KMS-11 (cell line): ENCODE measurements around the gene CCN2.

ENCODE experiments used
- H2AFZ ChIP-seq: fragments of 200-600 bp; sonication (generic); 2 replicates; pipeline ENCODE4 v1.6.1; 2016; ENCODE audit warnings: antibody characterized with exemption, mixed run types, low read depth
- H3K27ac ChIP-seq: fragments of 200-600 bp; sonication (generic); 2 replicates; pipeline ENCODE4 v1.6.1; 2016; ENCODE audit warnings: mild to moderate bottlenecking, mixed run types
- H3K27me3 ChIP-seq: fragments of 200-600 bp; sonication (generic); 2 replicates; pipeline ENCODE4 v1.6.1; 2017; ENCODE audit warnings: mild to moderate bottlenecking, low read depth, mixed run types, moderate library complexity; ENCODE audit not compliant: insufficient read depth
- H3K36me3 ChIP-seq: fragments of 200-600 bp; sonication (generic); 2 replicates; pipeline ENCODE4 v1.6.1; 2017; ENCODE audit warnings: mild to moderate bottlenecking, mixed run types; ENCODE audit not compliant: insufficient read depth
- H3K4me1 ChIP-seq: fragments of 200-600 bp; sonication (generic); 2 replicates; pipeline ENCODE4 v1.6.1; 2016; ENCODE audit warnings: mild to moderate bottlenecking, low read depth, mixed run types; ENCODE audit not compliant: poor library complexity, severe bottlenecking
- H3K4me2 ChIP-seq: fragments of 200-600 bp; sonication (generic); 2 replicates; pipeline ENCODE4 v1.7.0; 2016; ENCODE audit warnings: mild to moderate bottlenecking, mixed run types
- H3K4me3 ChIP-seq: fragments of 200-600 bp; sonication (generic); IDR thresholded peaks from 2 replicates; pipeline ENCODE4 v1.6.1; 2017; ENCODE audit warnings: low read depth, low read length, mixed read lengths; ENCODE audit not compliant: insufficient read depth
- H3K79me2 ChIP-seq: fragments of 200-600 bp; sonication (generic); 2 replicates; pipeline ENCODE4 v1.6.1; 2016; ENCODE audit warnings: low read depth, mixed run types; ENCODE audit not compliant: insufficient read depth
- H3K9ac ChIP-seq: fragments of 200-600 bp; sonication (generic); 2 replicates; pipeline ENCODE4 v1.6.1; 2016; ENCODE audit warnings: mild to moderate bottlenecking, mixed run types
- H4K20me1 ChIP-seq: fragments of 200-600 bp; sonication (generic); 2 replicates; pipeline ENCODE4 v1.6.1; 2016; ENCODE audit warnings: mild to moderate bottlenecking, mixed run types; ENCODE audit not compliant: insufficient read depth
- TF ChIP-seq, protein P1 (sequence below): fragments of 200-600 bp; sonication (generic); conservative IDR thresholded peaks from 2 replicates; pipeline ENCODE4 v1.6.1; 2017; ENCODE audit warnings: low read depth, mild to moderate bottlenecking, antibody characterized with exemption, low read length, moderate library complexity, mixed read lengths

The CCN2 gene

GRCh38 chr6:131963063-131963462, 11.9 kb upstream of the CCN2 start:
- Histone ChIP-seq H3K9ac (no peak overlapping the region), H4K20me1 (no peaks in the 10 kb centered on the region), H3K27ac (no peak overlapping the region), H3K4me2 (no peak overlapping the region), H3K4me1 (no peaks in the 10 kb centered on the region), H3K27me3 (no peaks in the 10 kb centered on the region), H3K4me3 (no peak overlapping the region), H3K36me3 (no peaks in the 10 kb centered on the region), H3K79me2 (no peaks in the 10 kb centered on the region), H2AFZ (no peak overlapping the region)
- TF ChIP-seq, protein P1, sequence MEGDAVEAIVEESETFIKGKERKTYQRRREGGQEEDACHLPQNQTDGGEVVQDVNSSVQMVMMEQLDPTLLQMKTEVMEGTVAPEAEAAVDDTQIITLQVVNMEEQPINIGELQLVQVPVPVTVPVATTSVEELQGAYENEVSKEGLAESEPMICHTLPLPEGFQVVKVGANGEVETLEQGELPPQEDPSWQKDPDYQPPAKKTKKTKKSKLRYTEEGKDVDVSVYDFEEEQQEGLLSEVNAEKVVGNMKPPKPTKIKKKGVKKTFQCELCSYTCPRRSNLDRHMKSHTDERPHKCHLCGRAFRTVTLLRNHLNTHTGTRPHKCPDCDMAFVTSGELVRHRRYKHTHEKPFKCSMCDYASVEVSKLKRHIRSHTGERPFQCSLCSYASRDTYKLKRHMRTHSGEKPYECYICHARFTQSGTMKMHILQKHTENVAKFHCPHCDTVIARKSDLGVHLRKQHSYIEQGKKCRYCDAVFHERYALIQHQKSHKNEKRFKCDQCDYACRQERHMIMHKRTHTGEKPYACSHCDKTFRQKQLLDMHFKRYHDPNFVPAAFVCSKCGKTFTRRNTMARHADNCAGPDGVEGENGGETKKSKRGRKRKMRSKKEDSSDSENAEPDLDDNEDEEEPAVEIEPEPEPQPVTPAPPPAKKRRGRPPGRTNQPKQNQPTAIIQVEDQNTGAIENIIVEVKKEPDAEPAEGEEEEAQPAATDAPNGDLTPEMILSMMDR = no peak

GRCh38 chr6:131960371-131961133, 9.4 kb upstream of the CCN2 start:
- Histone ChIP-seq H4K20me1 (no peaks in the 10 kb centered on the region), H3K36me3 (no peaks in the 10 kb centered on the region), H3K4me2 (no peak overlapping the region), H3K9ac (no peak overlapping the region), H3K4me3 (no peak overlapping the region), H3K27ac (no peak overlapping the region), H3K79me2 (no peaks in the 10 kb centered on the region), H3K4me1 (no peaks in the 10 kb centered on the region), H3K27me3 (no peaks in the 10 kb centered on the region), H2AFZ (no peak overlapping the region)
- TF ChIP-seq, protein P1 = no peak

DNA sequence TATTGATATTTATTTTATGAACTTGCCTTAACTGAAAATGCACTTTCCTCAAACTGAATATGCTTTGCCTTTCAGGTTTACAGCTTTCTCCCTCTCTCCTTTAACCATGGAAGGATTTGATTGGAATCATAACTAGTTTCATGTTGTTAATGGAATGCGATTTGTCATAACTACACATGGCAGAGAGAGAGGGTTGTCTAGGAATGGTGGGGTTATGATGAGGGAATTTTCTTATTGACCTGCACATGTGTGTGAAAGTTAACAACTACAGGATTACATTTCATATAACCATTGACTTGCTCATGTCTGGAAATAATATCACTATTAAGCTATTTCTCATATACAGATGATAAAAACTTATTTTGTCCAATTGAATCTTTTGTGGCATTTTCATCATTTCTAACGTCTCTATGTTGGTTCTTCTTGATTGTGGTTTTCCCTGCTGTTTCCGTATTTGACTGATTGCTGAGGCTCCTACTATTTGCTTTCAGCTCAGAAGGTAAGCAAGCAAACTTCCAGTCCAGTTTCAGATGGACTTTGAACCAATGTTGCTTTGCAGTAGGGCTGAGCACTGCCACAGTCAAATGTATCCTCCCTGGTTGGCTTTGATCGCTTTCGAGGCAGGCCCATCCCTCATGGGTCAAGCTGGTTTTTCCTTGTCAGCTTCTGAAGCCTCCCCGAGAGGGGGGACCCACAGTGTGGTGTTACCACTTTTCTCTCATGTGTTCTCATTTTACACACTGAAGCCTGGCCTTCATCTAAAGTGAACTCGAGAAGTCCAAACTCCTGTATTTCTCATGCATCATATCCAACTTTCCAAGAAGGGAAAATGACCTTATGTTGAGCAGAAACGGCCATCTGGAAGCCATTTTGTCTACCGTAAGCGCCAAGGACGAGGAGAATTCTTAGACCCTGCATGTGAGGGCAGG, 7.6 kb upstream of the CCN2 start:
- H3K9ac ChIP-seq = no peak overlapping the region
- no peak overlapping the region for H2AFZ ChIP-seq
- no peaks in the 10 kb centered on the region for H3K4me1 ChIP-seq
- no peaks in the 10 kb centered on the region for H3K27me3 ChIP-seq
- H3K27ac ChIP-seq = no peak overlapping the region
- H3K79me2 ChIP-seq = no peaks in the 10 kb centered on the region
- TF ChIP-seq, protein P1 = no peak
- no peak overlapping the region for H3K4me2 ChIP-seq
- H3K36me3 ChIP-seq = no peaks in the 10 kb centered on the region
- no peaks in the 10 kb centered on the region for H4K20me1 ChIP-seq
- no peak overlapping the region for H3K4me3 ChIP-seq

GRCh38 chr6:131958095-131958494, 6.9 kb upstream of the CCN2 start:
- H2AFZ ChIP-seq = no peak overlapping the region
- H3K4me3 ChIP-seq = no peak overlapping the region
- no peaks in the 10 kb centered on the region for H3K27me3 ChIP-seq
- TF ChIP-seq, protein P1 = no peak
- H3K4me1 ChIP-seq = no peaks in the 10 kb centered on the region
- H3K9ac ChIP-seq = no peak overlapping the region
- H3K79me2 ChIP-seq = no peaks in the 10 kb centered on the region
- no peak overlapping the region for H3K27ac ChIP-seq
- no peaks in the 10 kb centered on the region for H3K36me3 ChIP-seq
- no peak overlapping the region for H3K4me2 ChIP-seq
- no peaks in the 10 kb centered on the region for H4K20me1 ChIP-seq
